HCT116 (cell line): Measurements from ENCODE around the gene KCNK16. TPM values are rescaled to one million over a fixed set of nuclear protein-coding genes. Genes with fewer than 3 reads are reported as not detected.

Experiments
- ATAC-seq: fragments of 200-7000 bp; cut with Tn5 transposase; 2 replicates; pipeline ENCODE4 v1.9.1; 2020; ENCODE audit warnings: mild to moderate bottlenecking, moderate library complexity
- BruUV-seq: library from RNA; stranded (reverse); fragments of 400-500 nt; replicated peaks from 2 replicates; lab custom pipeline; 2021; lab: Mats Ljungman, UMichigan
- CTCF ChIA-PET: fragments of 300-600 bp; sonication (Branson Sonifier 250); formaldehyde crosslinking; loops from one replicate; lab custom pipeline; 2021; ENCODE audit warnings: antibody characterized with exemption; lab: Charles Lee
- POLR2A ChIA-PET: fragments of 300-600, 350-600 bp; sonication (Branson Sonifier 250); formaldehyde crosslinking; loops from one replicate; lab custom pipeline; 2021; ENCODE audit warnings: antibody characterized with exemption; lab: Charles Lee
- RAD21 ChIA-PET, 2 experiments: fragments of 300-600 bp; sonication (Branson Sonifier 250); formaldehyde crosslinking; loops; one replicate each; lab custom pipeline; 2023; ENCODE audit warnings: low total read pairs in 2 of 2; ENCODE audit not compliant: uncharacterized antibody in 2 of 2, unreplicated experiment in 2 of 2, low non-redundant PET in 1 of 2; lab: Charles Lee
- DNase-seq: peaks from one replicate; pipeline ENCODE4 v3.0.0-alpha.2; 2010; ENCODE audit warnings: low read depth, low spot score
- H2AFZ ChIP-seq: fragments of 200-600 bp; shearing (Covaris generic), sonication (generic); 2 replicates; pipeline ENCODE4 v1.6.1; 2017; ENCODE audit warnings: low read depth, mixed run types, mixed read lengths, antibody characterized with exemption, low read length; ENCODE audit not compliant: poor library complexity, severe bottlenecking
- H3K27ac ChIP-seq: 2 replicates; pipeline ENCODE4 v1.5.1; 2012; ENCODE audit warnings: low read depth, low read length
- H3K27me3 ChIP-seq: fragments of 200-600 bp; sonication (generic); 2 replicates; pipeline ENCODE4 v1.6.1; 2016; ENCODE audit warnings: mixed run types, low read length, mixed read lengths; ENCODE audit not compliant: insufficient read depth
- H3K36me3 ChIP-seq, 2 experiments: fragments of 200-500 bp in 1 of 2; fragments of 200-600 bp in 1 of 2; sonication (Bioruptor generic) in 1 of 2; sonication (generic) in 1 of 2; 2 replicates each; pipeline versions ENCODE4 v1.5.1 to v1.6.1; 2014 to 2016; ENCODE audit warnings: low read length in 2 of 2, inconsistent platforms in 1 of 2, mixed read lengths in 1 of 2, mixed run types in 1 of 2; ENCODE audit not compliant: insufficient read depth in 2 of 2, control insufficient read depth in 1 of 2
- H3K4me1 ChIP-seq, 2 experiments: fragments of 200-600 bp in 1 of 2; sonication (generic) in 1 of 2; 2 replicates each; pipeline versions ENCODE4 v1.5.1 to v1.6.1; 2012 to 2017; ENCODE audit warnings: low read length in 2 of 2, inconsistent platforms in 1 of 2, mild to moderate bottlenecking in 1 of 2, mixed read lengths in 1 of 2, mixed run types in 1 of 2, moderate library complexity in 1 of 2; ENCODE audit not compliant: insufficient read depth in 2 of 2, control insufficient read depth in 1 of 2
- H3K4me2 ChIP-seq: fragments of 200-600 bp; sonication (generic); 2 replicates; pipeline ENCODE4 v1.6.1; 2017; ENCODE audit warnings: mixed run types, low read length, mixed read lengths
- H3K4me3 ChIP-seq, 2 experiments: fragments of 200-600 bp in 1 of 2; sonication (generic) in 1 of 2; replicated peaks in 1 of 2; 2 replicates each; pipeline ENCODE4 v1.5.1; 2011 to 2016; ENCODE audit warnings: low read length in 2 of 2, control low read depth in 1 of 2, low read depth in 1 of 2, mild to moderate bottlenecking in 1 of 2, mixed read lengths in 1 of 2, mixed run types in 1 of 2
- H3K79me2 ChIP-seq: fragments of 200-600 bp; sonication (generic); 2 replicates; pipeline ENCODE4 v1.6.1; 2017; ENCODE audit warnings: mild to moderate bottlenecking, mixed run types, low read length, moderate library complexity, mixed read lengths; ENCODE audit not compliant: insufficient read depth
- H3K9ac ChIP-seq: fragments of 200-600 bp; sonication (generic); 2 replicates; pipeline ENCODE4 v1.6.1; 2016; ENCODE audit warnings: low read length, mixed read lengths
- H3K9me2 ChIP-seq: fragments of 200-600 bp; sonication (generic), shearing (Covaris generic); 2 replicates; pipeline ENCODE4 v1.6.1; 2017; ENCODE audit warnings: mixed run types, mild to moderate bottlenecking, moderate library complexity; ENCODE audit not compliant: insufficient read depth
- H3K9me3 ChIP-seq, 2 experiments: fragments of 200-500 bp in 1 of 2; fragments of 200-600 bp in 1 of 2; sonication (Bioruptor generic) in 1 of 2; sonication (generic) in 1 of 2; 2 replicates each; pipeline ENCODE4 v1.6.1; 2014 to 2017; ENCODE audit warnings: low read length in 2 of 2, mixed read lengths in 2 of 2, inconsistent platforms in 1 of 2, low read depth in 1 of 2, mild to moderate bottlenecking in 1 of 2, mixed run types in 1 of 2, moderate library complexity in 1 of 2; ENCODE audit not compliant: control insufficient read depth in 1 of 2, insufficient read depth in 1 of 2
- H4K20me1 ChIP-seq: fragments of 200-600 bp; sonication (generic), shearing (Covaris generic); 2 replicates; pipeline ENCODE4 v1.6.1; 2017; ENCODE audit warnings: mixed run types, mild to moderate bottlenecking, moderate library complexity; ENCODE audit not compliant: insufficient read depth
- CBX3 ChIP-seq: IDR thresholded peaks from 2 replicates; pipeline ENCODE4 v1.6.1; 2012; ENCODE audit warnings: low read depth
- CTCF ChIP-seq, 3 experiments: fragments of 200-600 bp in 1 of 3; sonication (generic) in 1 of 3; IDR thresholded peaks in 2 of 3; conservative IDR thresholded peaks in 1 of 3; 2 replicates each; pipeline ENCODE4 v1.5.1; 2012 to 2017; ENCODE audit warnings: low read depth in 2 of 3, low read length in 2 of 3, antibody characterized with exemption in 1 of 3, borderline replicate concordance in 1 of 3, control low read depth in 1 of 3, mild to moderate bottlenecking in 1 of 3, mixed read lengths in 1 of 3, mixed run types in 1 of 3, moderate library complexity in 1 of 3; ENCODE audit not compliant: insufficient read depth in 1 of 3
- EGR1 ChIP-seq: IDR thresholded peaks from 2 replicates; pipeline ENCODE4 v1.6.1; 2012; ENCODE audit warnings: low read depth
- ELF1 ChIP-seq: IDR thresholded peaks from 2 replicates; pipeline ENCODE4 v1.6.1; 2012; ENCODE audit warnings: low read depth, borderline replicate concordance
- EZH2 ChIP-seq: fragments of 200-600 bp; sonication (generic); IDR thresholded peaks from 2 replicates; pipeline ENCODE4 v1.6.1; 2017; ENCODE audit warnings: antibody characterized with exemption, mixed run types
- EZH2phosphoT487 ChIP-seq: fragments of 200-600 bp; IDR thresholded peaks from 2 replicates; pipeline ENCODE4 v1.6.1; 2018; ENCODE audit warnings: antibody characterized with exemption, borderline replicate concordance
- FOSL1 ChIP-seq: IDR thresholded peaks from 2 replicates; pipeline ENCODE4 v1.6.1; 2012; ENCODE audit warnings: low read depth
- JUND ChIP-seq: IDR thresholded peaks from 2 replicates; pipeline ENCODE4 v1.6.1; 2012
- POLR2AphosphoS5 ChIP-seq: IDR thresholded peaks from 2 replicates; pipeline ENCODE4 v1.6.1; 2011; ENCODE audit warnings: mild to moderate bottlenecking, low read depth, low read length, moderate library complexity
- SIN3A ChIP-seq: IDR thresholded peaks from 2 replicates; pipeline ENCODE4 v1.6.1; 2012; ENCODE audit warnings: low read depth
- SP1 ChIP-seq: IDR thresholded peaks from 2 replicates; pipeline ENCODE4 v1.6.1; 2012; ENCODE audit warnings: low read depth
- TCF7L2 ChIP-seq: IDR thresholded peaks from 2 replicates; pipeline ENCODE4 v1.7.0; 2011; ENCODE audit warnings: borderline replicate concordance, inconsistent platforms; ENCODE audit not compliant: insufficient read depth, insufficient read length; ENCODE audit errors: extremely low read depth
- ZFX ChIP-seq: fragments of 450-650 bp; IDR thresholded peaks from 2 replicates; pipeline ENCODE4 v1.6.1; 2017
- ZNF274 ChIP-seq: fragments of 200-500 bp; sonication (Bioruptor generic); IDR thresholded peaks from 2 replicates; pipeline ENCODE4 v1.6.1; 2014; ENCODE audit warnings: mild to moderate bottlenecking, low read depth, low read length, inconsistent platforms
- intact Hi-C: fragments of 100-400 bp; cut with micrococcal nuclease; formaldehyde crosslinking; loops from 2 replicates; pipeline ENCODE4 v1.10.0; 2022
- total RNA-seq: library from RNA; stranded (reverse); gene quantifications from one replicate; pipeline ENCODE4 v1.2.1, GENCODE V29; 2021; ENCODE audit not compliant: unreplicated experiment
- TF ChIP-seq, protein P1 (sequence below): IDR thresholded peaks from 2 replicates; pipeline ENCODE4 v1.6.1; 2012

The KCNK16 gene
- total RNA-seq, 1 experiment from 2014 or later = not detected

- no peak overlapping the region for H2AFZ ChIP-seq
- DNase-seq = no peak
- peaks cover 0 to 7% of the 10 kb centered on the region in 2 experiments; a peak in 1 of 4 replicates for H3K4me1 ChIP-seq
- no peak overlapping the region for H3K27ac ChIP-seq
- no peaks in the 10 kb centered on the region for H3K9me2 ChIP-seq
- no peaks in the 10 kb centered on the region for H3K9me3 ChIP-seq
- H3K79me2 ChIP-seq = no peaks in the 10 kb centered on the region
- no peak overlapping the region for H3K4me3 ChIP-seq
- TF ChIP-seq SIN3A (no peak), EZH2phosphoT487 (no peak), CBX3 (no peak)
- H3K36me3 ChIP-seq = no peaks in the 10 kb centered on the region
- ChIA-PET RAD21 (no interaction called here), POLR2A (no interaction called here), CTCF (no interaction called here)
- no peak overlapping the region for H3K9ac ChIP-seq
- no TSS peak for BruUV-seq
- no peak for ATAC-seq
- H4K20me1 ChIP-seq = no peaks in the 10 kb centered on the region
- H3K4me2 ChIP-seq = no peak overlapping the region
- intact Hi-C loops = no loop called here
- no peaks in the 10 kb centered on the region for H3K27me3 ChIP-seq
Observed at GRCh38 chr6:39357998-39358686, 35.6 kb upstream of the KCNK16 start.

GRCh38 chr6:39353698-39354315 is 31.3 kb upstream of the KCNK16 start:
- Histone ChIP-seq H3K36me3 (no peaks in the 10 kb centered on the region), H3K9me2 (no peaks in the 10 kb centered on the region), H3K4me1 (no peaks in the 10 kb centered on the region), H3K27ac (no peak overlapping the region), H3K4me2 (no peak overlapping the region), H2AFZ (no peak overlapping the region), H4K20me1 (no peaks in the 10 kb centered on the region), H3K27me3 (no peaks in the 10 kb centered on the region; the same call in 1 of the 2 replicates), H3K4me3 (no peak overlapping the region), H3K9ac (no peak overlapping the region), H3K9me3 (no peaks in the 10 kb centered on the region)
- ChIA-PET POLR2A (no interaction called here), CTCF (no interaction called here)
- ATAC-seq (no peak), DNase-seq (no peak)
- no TSS peak for BruUV-seq
- TF ChIP-seq, protein P1, sequence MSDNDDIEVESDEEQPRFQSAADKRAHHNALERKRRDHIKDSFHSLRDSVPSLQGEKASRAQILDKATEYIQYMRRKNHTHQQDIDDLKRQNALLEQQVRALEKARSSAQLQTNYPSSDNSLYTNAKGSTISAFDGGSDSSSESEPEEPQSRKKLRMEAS = no peak
- no peak for TF ChIP-seq EZH2phosphoT487
- TF ChIP-seq POLR2AphosphoS5 = no peak
- TF ChIP-seq ELF1 = no peak
- no peak for TF ChIP-seq FOSL1
- TF ChIP-seq EZH2 = no peak
- TF ChIP-seq CTCF (IDR thresholded peaks at IDR 0.05 in 2 of 3, conservative IDR thresholded peaks at IDR 0.05 in 1 of 3; ENCODE audit: borderline replicate concordance in 1 of 3, insufficient read depth in 1 of 3, low read depth in 2 of 3, low read length in 2 of 3) = no peak
- no peak for TF ChIP-seq SIN3A
- TF ChIP-seq ZFX = no peak
- no peak for TF ChIP-seq JUND
- TF ChIP-seq SP1 = no peak
- no peak for TF ChIP-seq ZNF274
- no peak for TF ChIP-seq EGR1
- TF ChIP-seq TCF7L2 = no peak
- TF ChIP-seq, all 23 proteins: peak for 0
- H3K79me2 ChIP-seq = no peaks in the 10 kb centered on the region
- intact Hi-C loops = no loop called here
- RAD21 ChIA-PET = no interaction called here
